Heart right ventricle (tissue), 16 donors: ENCODE data around the gene STK4. TPM values are rescaled to one million over a fixed set of nuclear protein-coding genes. Genes with fewer than 3 reads are reported as not detected.

Source experiments
- ATAC-seq, 8 donors: fragments of 200-7000 bp; cut with Tn5 transposase; one replicate each; pipeline ENCODE4 v1.9.1; 2020; ENCODE audit warnings: mild to moderate bottlenecking in 8 of 8, moderate library complexity in 8 of 8, moderate number of reproducible peaks in 1 of 8
- DNase-seq, 2 donors: peaks; one replicate each; pipeline ENCODE4 v3.0.0-alpha.2; 2020
- H3K27ac ChIP-seq, 10 donors: fragments of 200-600 bp; sonication (generic) in 2 of 10; one replicate each; pipeline versions ENCODE4 v1.5.0 to v1.8.0; 2020 to 2022; ENCODE audit warnings: mild to moderate bottlenecking in 3 of 10
- H3K27me3 ChIP-seq, 7 donors: fragments of 200-600 bp; one replicate each; pipeline ENCODE4 v1.8.0; 2021 to 2022; ENCODE audit warnings: mild to moderate bottlenecking in 2 of 7
- H3K36me3 ChIP-seq, 9 donors: fragments of 200-600 bp; sonication (generic) in 1 of 9; one replicate each; pipeline versions ENCODE4 v1.5.0 to v1.8.0; 2020 to 2022; ENCODE audit warnings: mild to moderate bottlenecking in 2 of 9
- H3K4me1 ChIP-seq, 9 donors: fragments of 200-600 bp; sonication (generic) in 1 of 9; one replicate each; pipeline versions ENCODE4 v1.5.0 to v1.8.0; 2020 to 2022; ENCODE audit warnings: mild to moderate bottlenecking in 4 of 9
- H3K4me3 ChIP-seq, 10 donors: fragments of 200-600 bp; sonication (generic) in 2 of 10; one replicate each; pipeline versions ENCODE4 v1.5.0 to v1.8.0; 2020 to 2022; ENCODE audit warnings: mild to moderate bottlenecking in 7 of 10, moderate library complexity in 2 of 10
- H3K9me3 ChIP-seq, 11 donors: fragments of 200-600 bp in 10 of 11; sonication (generic) in 2 of 11; one replicate each; pipeline versions ENCODE4 v1.5.0 to v1.8.0; 2013 to 2022; ENCODE audit warnings: mild to moderate bottlenecking in 2 of 11, control low read depth in 1 of 11, moderate library complexity in 1 of 11
- CTCF ChIP-seq, 9 donors: fragments of 200-600 bp; sonication (generic) in 2 of 9; IDR thresholded peaks; one replicate each; pipeline versions ENCODE4 v1.5.0 to v1.8.0; 2021 to 2022; ENCODE audit warnings: antibody characterized with exemption in 9 of 9, mild to moderate bottlenecking in 5 of 9, moderate library complexity in 1 of 9
- whole genome bisulfite sequencing, 2 donors: extraction: QIAGEN DNeasy Blood & Tissue Kit; methylation state at CpG; one replicate each; pipeline ENCODE4 v1.1.7; 2013; ENCODE audit warnings: inconsistent platforms in 1 of 2; 5-methylcytosine and 5-hydroxymethylcytosine counted together
- intact Hi-C, 10 donors: fragments of 100-400 bp; cut with DNase I; formaldehyde crosslinking; loops; one replicate each; pipeline versions ENCODE4 v1.11.1 to v1.14.2; 2022
- polyA plus RNA-seq, 2 donors: library from polyadenylated mRNA; stranded (reverse); fragments of 200-250 nt; gene quantifications; one replicate each; pipeline ENCODE4 v1.2.3, GENCODE V29; 2013
- total RNA-seq, 10 donors: library from RNA; stranded (reverse); fragmentation: NEBNext Ultra II Directional in 3 of 10; extraction: Animal tissue kit (Norgen Biotek cat#: 25700) in 3 of 10; gene quantifications; one replicate each; pipeline versions ENCODE4 v1.2.1 to v1.2.4, GENCODE V29; 2021 to 2023
- donor health status: Arrhythmogenic right ventricular cardiomyopathy.
- donor health status: ischemic (EF 13 %, LVEDD 7.1; RV severe dilation, severe dysfunction).
- donor health status: healthy with polysubstance abuse.
- donor health status: DM: no; HTN: yes; CAD: no.
- donor health status: DM: no; HTN: no; CAD: no.
- donor health status: ischemic (EF 25% LVEDD 6.9; RV normal size, moderate dysfunction).
- donor health status: ischemic (EF 25% LVEDD 5.7; RV mildly dilated, moderate dysfunction).
- donor health status: healthy.
- donor health status: DM: yes; HTN: yes; CAD: no.
- donor health status: Ischemic cardiomyopathy.
- donor health status: ischemic (EF 35%, LVEDD 5.7; RV mildly dilated, moderate dysfunction).
- donor health status: nonischemic (EF 11% LVEDD 7.7; RV severe dilation, severe dysfunction).
- donor health status: DM: yes; HTN: yes; CAD: no.
- donor health status: PGD.
- donor health status: ischemic (EF 29% LVEDD 5.4; RV normal size, mild dysfunction).
- donor health status: nonischemic (EF 23%, LVEDD 6.1; RV moderate dilation, normal function).

The STK4 gene
- total and polyA plus RNA-seq, 12 donors = 3.7 to 18.1 (median 8.1) TPM

- TF ChIP-seq CTCF (IDR thresholded peaks at IDR 0.05) = no peak
- ATAC-seq (peak; percentile 8 to 50 (median 36)), DNase-seq (peak in 1 of 2 donors; percentile 36)
- peak overlapping the region; percentile 78 to 98 (median 88) for H3K4me3 ChIP-seq
- no peaks in the 10 kb centered on the region for H3K9me3 ChIP-seq
- H3K27me3 ChIP-seq = no peaks in the 10 kb centered on the region
- peaks cover 0 to 24% (median 17%) of the 10 kb centered on the region in 9 donors for H3K4me1 ChIP-seq
- WGBS, 2 donors = 7 to 8% methylated on average over 12 to 13 of the region's 13 CpGs
- intact Hi-C loops = loop anchor here in 4 of 10 donors (5.0 to 10.0 kb wide), 4 partner anchors 72 to 835 kb away; partner anchors contain the start of genes YWHAB (in 2 of the 4), DNTTIP1 (in 1 of the 4), KCNK15 (in 1 of the 4) and WFDC3 (in 1 of the 4)
- peaks cover 0 to 30% (median 13%) of the 10 kb centered on the region in 9 donors for H3K36me3 ChIP-seq
- peak overlapping the region; percentile 31 to 91 (median 80) for H3K27ac ChIP-seq
Measured at GRCh38 chr20:44959638-44960102, 6.6 kb upstream of the STK4 start.

- no peaks in the 10 kb centered on the region for H3K27me3 ChIP-seq
- H3K4me1 ChIP-seq = peaks cover 0 to 25% (median 17%) of the 10 kb centered on the region in 9 donors
- peak in 1 of 9 donors; percentile 5 for TF ChIP-seq CTCF (IDR thresholded peaks at IDR 0.05)
- ATAC-seq = peak; percentile 97 to 99 (median 98)
- peak within 1 kb of the TSS; percentile 31 to 91 (median 80) for H3K27ac ChIP-seq
- DNase-seq = peak; percentile 93 to 96
- peak within 1 kb of the TSS; percentile 78 to 98 (median 88) for H3K4me3 ChIP-seq
- peaks cover 0 to 24% (median 10%) of the 10 kb centered on the region in 9 donors for H3K36me3 ChIP-seq
- intact Hi-C loops = loop anchor here in 4 of 10 donors (5.0 to 10.0 kb wide), 4 partner anchors 73 to 835 kb away; partner anchors contain the start of genes YWHAB (in 2 of the 4), DNTTIP1 (in 1 of the 4), KCNK15 (in 1 of the 4) and WFDC3 (in 1 of the 4)
- 0 to 1% methylated on average over 54 to 60 of the region's 60 CpGs for WGBS, 2 donors
- H3K9me3 ChIP-seq = no peaks in the 10 kb centered on the region
Measured at GRCh38 chr20:44960103-44960852, 6.0 kb upstream of the STK4 start, which contains the start of gene TOMM34. TOMM34 (minus strand) TSS chr20:44960397; CDS start chr20:44960333, 64 bp downstream.

- DNase-seq (no peak), ATAC-seq (no peak)
- TF ChIP-seq CTCF (IDR thresholded peaks at IDR 0.05) = no peak
- intact Hi-C loops = loop anchor here in 4 of 10 donors (5.0 to 10.0 kb wide), 4 partner anchors 74 to 834 kb away; partner anchors contain the start of genes YWHAB (in 2 of the 4), DNTTIP1 (in 1 of the 4), KCNK15 (in 1 of the 4) and WFDC3 (in 1 of the 4)
- Histone ChIP-seq H3K27me3 (no peaks in the 10 kb centered on the region), H3K36me3 (peaks cover 0 to 14% (median 2%) of the 10 kb centered on the region in 9 donors), H3K4me1 (peaks cover 0 to 32% (median 20%) of the 10 kb centered on the region in 9 donors), H3K27ac (peak overlapping the region in 3 of 10 donors; percentile 76 to 91 (median 82)), H3K4me3 (peak overlapping the region in 2 of 10 donors; percentile 78 to 94), H3K9me3 (no peaks in the 10 kb centered on the region)
- WGBS, 2 donors = 47 to 52% methylated on average over 4 of the region's 4 CpGs
Measured at GRCh38 chr20:44961011-44961869, 5.1 kb upstream of the STK4 start.
